WERI-Rb-1 (cell line): Measurements from ENCODE around the gene SLC24A5.
A peak's percentile ranks its signal among the peaks of the same experiment; 100 is the strongest.

Experiments
- DNase-seq: peaks from one replicate; pipeline ENCODE4 v3.0.0-alpha.2; 2020
- H3K27ac ChIP-seq: fragments of 250-450 bp; sonication (Bioruptor Pico); 2 replicates; pipeline ENCODE4 v1.5.1; 2020; ENCODE audit warnings: mild to moderate bottlenecking, moderate library complexity
- H3K27me3 ChIP-seq: fragments of 250-450 bp; sonication (Bioruptor Pico); 2 replicates; pipeline ENCODE4 v1.5.1; 2021; ENCODE audit warnings: mild to moderate bottlenecking, low read depth, moderate library complexity; ENCODE audit not compliant: insufficient read depth, severe bottlenecking
- H3K36me3 ChIP-seq: fragments of 250-450 bp; sonication (Bioruptor Pico); 2 replicates; pipeline ENCODE4 v1.5.1; 2020; ENCODE audit warnings: mild to moderate bottlenecking, moderate library complexity
- H3K4me3 ChIP-seq: 2 replicates; pipeline ENCODE4 v1.5.1; 2011; ENCODE audit warnings: low read depth, mild to moderate bottlenecking, control low read depth, low read length
- H3K9me3 ChIP-seq: fragments of 250-450 bp; sonication (Bioruptor Pico); 2 replicates; pipeline ENCODE4 v1.5.1; 2021; ENCODE audit warnings: mild to moderate bottlenecking, moderate library complexity; ENCODE audit not compliant: severe bottlenecking
- CTCF ChIP-seq: IDR thresholded peaks from 2 replicates; pipeline ENCODE4 v1.5.1; 2011; ENCODE audit warnings: low read depth, mild to moderate bottlenecking, control low read depth, inconsistent platforms, low read length

Gene SLC24A5

GRCh38 chr15:48112242-48112641 is 8.5 kb upstream of the SLC24A5 start:
- Histone ChIP-seq H3K4me3 (no peak overlapping the region), H3K27ac (no peak overlapping the region), H3K27me3 (no peaks in the 10 kb centered on the region), H3K36me3 (no peaks in the 10 kb centered on the region), H3K9me3 (no peaks in the 10 kb centered on the region)
- DNase-seq: peak; percentile 77
- TF ChIP-seq CTCF: peak; percentile 82

- no peak overlapping the region for H3K4me3 ChIP-seq
- no peak for DNase-seq
- TF ChIP-seq CTCF: no peak
- H3K9me3 ChIP-seq: no peaks in the 10 kb centered on the region
- H3K27me3 ChIP-seq: no peaks in the 10 kb centered on the region
- H3K36me3 ChIP-seq: no peaks in the 10 kb centered on the region
- no peak overlapping the region for H3K27ac ChIP-seq
These were observed 1.5 kb upstream of the SLC24A5 start for GRCh38 chr15:48119277-48119676.

GRCh38 chr15:48121849-48122248 is 1.1 kb downstream of the SLC24A5 start:
- H3K4me3 ChIP-seq: no peak overlapping the region
- no peaks in the 10 kb centered on the region for H3K27me3 ChIP-seq
- DNase-seq: no peak
- H3K36me3 ChIP-seq: no peaks in the 10 kb centered on the region
- no peaks in the 10 kb centered on the region for H3K9me3 ChIP-seq
- H3K27ac ChIP-seq: no peak overlapping the region
- no peak for TF ChIP-seq CTCF

GRCh38 chr15:48126667-48127355 is 6.0 kb downstream of the SLC24A5 start:
- DNase-seq: no peak
- no peak for TF ChIP-seq CTCF
- H3K4me3 ChIP-seq: no peak overlapping the region
- no peaks in the 10 kb centered on the region for H3K36me3 ChIP-seq
- H3K27me3 ChIP-seq: no peaks in the 10 kb centered on the region
- no peaks in the 10 kb centered on the region for H3K9me3 ChIP-seq
- no peak overlapping the region for H3K27ac ChIP-seq

- Histone ChIP-seq H3K36me3 (no peaks in the 10 kb centered on the region), H3K27ac (no peak overlapping the region), H3K4me3 (no peak overlapping the region), H3K9me3 (no peaks in the 10 kb centered on the region), H3K27me3 (no peaks in the 10 kb centered on the region)
- no peak for TF ChIP-seq CTCF
- no peak for DNase-seq
These were observed 10.5 kb downstream of the SLC24A5 start for GRCh38 chr15:48131324-48131723.

GRCh38 chr15:48132874-48133273 is 12.1 kb downstream of the SLC24A5 start:
- H3K36me3 ChIP-seq: no peaks in the 10 kb centered on the region
- no peak for TF ChIP-seq CTCF
- DNase-seq: no peak
- H3K27ac ChIP-seq: no peak overlapping the region
- H3K9me3 ChIP-seq: no peaks in the 10 kb centered on the region
- no peaks in the 10 kb centered on the region for H3K27me3 ChIP-seq
- no peak overlapping the region for H3K4me3 ChIP-seq
